Hepatocyte (in vitro differentiated cells): Measurements from ENCODE around the gene LRRC45. TPM values are rescaled to one million over a fixed set of nuclear protein-coding genes. Genes with fewer than 3 reads are reported as not detected.
"Not testable (repeated sequence)": the region's sequence is repeated elsewhere in the genome, so short reads cannot be mapped to it uniquely, and the experiment has no call there.

Source experiments
- DNase-seq: peaks from one replicate; pipeline ENCODE4 v3.0.0-alpha.2; 2016; ENCODE audit warnings: low spot score
- H2AFZ ChIP-seq: fragments of 200-600 bp; sonication (generic); 2 replicates; pipeline ENCODE4 v1.6.0; 2016; ENCODE audit warnings: antibody characterized with exemption, mild to moderate bottlenecking
- H3K27ac ChIP-seq: fragments of 200-600 bp; sonication (generic); 2 replicates; pipeline ENCODE4 v1.5.1; 2016; ENCODE audit warnings: mild to moderate bottlenecking
- H3K27me3 ChIP-seq: fragments of 200-600 bp; sonication (generic); 2 replicates; pipeline ENCODE4 v1.6.1; 2016
- H3K36me3 ChIP-seq: fragments of 200-600 bp; sonication (generic); replicated peaks from 2 replicates; pipeline ENCODE4 v1.5.1; 2016; ENCODE audit warnings: low read depth; ENCODE audit not compliant: insufficient read depth
- H3K4me1 ChIP-seq: fragments of 200-600 bp; sonication (generic); 2 replicates; pipeline ENCODE4 v1.5.1; 2016; ENCODE audit warnings: mild to moderate bottlenecking, moderate library complexity; ENCODE audit not compliant: insufficient read depth
- H3K4me2 ChIP-seq: fragments of 200-600 bp; sonication (generic); 2 replicates; pipeline ENCODE4 v1.6.0; 2016
- H3K4me3 ChIP-seq: fragments of 200-600 bp; sonication (generic); 2 replicates; pipeline ENCODE4 v1.5.1; 2016; ENCODE audit warnings: mild to moderate bottlenecking
- H3K79me2 ChIP-seq: fragments of 200-600 bp; sonication (generic); 2 replicates; pipeline ENCODE4 v1.6.0; 2017; ENCODE audit warnings: mild to moderate bottlenecking
- H3K9me2 ChIP-seq: fragments of 200-600 bp; sonication (generic); replicated peaks from 2 replicates; pipeline ENCODE4 v1.6.0; 2017; ENCODE audit warnings: mild to moderate bottlenecking; ENCODE audit not compliant: insufficient read depth
- H3K9me3 ChIP-seq: fragments of 200-600 bp; sonication (generic); 2 replicates; pipeline ENCODE4 v1.5.1; 2016; ENCODE audit warnings: low read depth, mild to moderate bottlenecking
- H4K20me1 ChIP-seq: fragments of 200-600 bp; sonication (generic); 2 replicates; pipeline ENCODE4 v1.6.0; 2016; ENCODE audit warnings: mild to moderate bottlenecking; ENCODE audit not compliant: insufficient read depth, poor library complexity, severe bottlenecking
- CTCF ChIP-seq: fragments of 200-600 bp; sonication (generic); IDR thresholded peaks from 2 replicates; pipeline ENCODE4 v1.5.1; 2016; ENCODE audit warnings: antibody characterized with exemption, mild to moderate bottlenecking; ENCODE audit not compliant: poor library complexity
- EZH2 ChIP-seq: fragments of 200-600 bp; sonication (generic); IDR thresholded peaks from 2 replicates; pipeline ENCODE4 v1.6.1; 2016; ENCODE audit warnings: antibody characterized with exemption, mild to moderate bottlenecking, borderline replicate concordance
- EZH2phosphoT487 ChIP-seq: fragments of 200-600 bp; sonication (generic); IDR thresholded peaks from one replicate; pipeline ENCODE4 v1.6.1; 2018; ENCODE audit warnings: antibody characterized with exemption, mild to moderate bottlenecking, low read depth, moderate library complexity; ENCODE audit not compliant: unreplicated experiment, severe bottlenecking
- WGBS: methylation state at CpG from one replicate; pipeline ENCODE4 v1.1.6; 2016; ENCODE audit warnings: low lambda C conversion rate; ENCODE audit errors: missing lambda C conversion rate; 5-methylcytosine and 5-hydroxymethylcytosine counted together
- polyA plus RNA-seq: library from polyadenylated mRNA; unstranded; fragments of >200 nt; fragmentation: Nextera tagmentation; extraction: Ambion mirVana; gene quantifications from 2 replicates; pipeline ENCODE4 v1.2.1, GENCODE V29; 2016
- total RNA-seq: library from RNA; depleted of rRNA; stranded (reverse); fragments of >200 nt; gene quantifications from 2 replicates; pipeline ENCODE4 v1.2.3, GENCODE V29; 2014

The LRRC45 gene
- total and polyA plus RNA-seq, 2 experiments from 2014 or later, result 12.8 to 14.7 TPM

- Histone ChIP-seq H3K27me3 (no peaks in the 10 kb centered on the region), H4K20me1 (no peaks in the 10 kb centered on the region), H3K4me2 (peak overlapping the region; percentile 98), H3K79me2 (peaks cover 7% of the 10 kb centered on the region), H3K4me1 (peaks cover 13% of the 10 kb centered on the region), H3K9me3 (no peaks in the 10 kb centered on the region), H3K36me3 (no peaks in the 10 kb centered on the region), H3K27ac (no peak overlapping the region), H3K4me3 (no peak overlapping the region), H3K9me2 (no peaks in the 10 kb centered on the region), H2AFZ (no peak overlapping the region)
- DNase-seq, result no peak
- no peak for TF ChIP-seq EZH2
- TF ChIP-seq CTCF, result no peak
- TF ChIP-seq EZH2phosphoT487, result no peak
- WGBS, result 93% methylated on average over 26 of the region's 27 CpGs
Observed at GRCh38 chr17:81978524-81979298, 44.4 kb upstream of the LRRC45 start.

GRCh38 chr17:81980122-81980521 is 43.0 kb upstream of the LRRC45 start:
- 99% methylated on average over 4 of the region's 4 CpGs for WGBS
- H3K9me2 ChIP-seq, result no peaks in the 10 kb centered on the region
- H2AFZ ChIP-seq, result no peak overlapping the region
- no peaks in the 10 kb centered on the region for H3K36me3 ChIP-seq
- peaks cover 7% of the 10 kb centered on the region for H3K79me2 ChIP-seq
- no peak overlapping the region for H3K4me2 ChIP-seq
- H3K27me3 ChIP-seq, result no peaks in the 10 kb centered on the region
- no peak overlapping the region for H3K4me3 ChIP-seq
- no peaks in the 10 kb centered on the region for H3K9me3 ChIP-seq
- H3K27ac ChIP-seq, result no peak overlapping the region
- TF ChIP-seq EZH2, result no peak
- no peak for TF ChIP-seq EZH2phosphoT487
- no peak for TF ChIP-seq CTCF
- H4K20me1 ChIP-seq, result no peaks in the 10 kb centered on the region
- no peak for DNase-seq
- peaks cover 13% of the 10 kb centered on the region for H3K4me1 ChIP-seq

GRCh38 chr17:81980707-81981343 is 42.3 kb upstream of the LRRC45 start:
- Histone ChIP-seq H3K9me2 (no peaks in the 10 kb centered on the region), H3K4me1 (peaks cover 13% of the 10 kb centered on the region), H3K79me2 (peaks cover 7% of the 10 kb centered on the region), H2AFZ (no peak overlapping the region), H3K4me3 (no peak overlapping the region), H4K20me1 (no peaks in the 10 kb centered on the region), H3K27ac (no peak overlapping the region), H3K27me3 (no peaks in the 10 kb centered on the region), H3K4me2 (no peak overlapping the region), H3K9me3 (no peaks in the 10 kb centered on the region), H3K36me3 (no peaks in the 10 kb centered on the region)
- TF ChIP-seq CTCF (no peak), EZH2phosphoT487 (no peak)
- DNase-seq, result no peak
- 89% methylated on average over 9 of the region's 9 CpGs for WGBS

- H3K79me2 ChIP-seq, H3K4me3 ChIP-seq, H3K27ac ChIP-seq, H3K4me2 ChIP-seq, H2AFZ ChIP-seq, H4K20me1 ChIP-seq, H3K36me3 ChIP-seq, H3K9me3 ChIP-seq, H3K27me3 ChIP-seq, H3K9me2 ChIP-seq, DNase-seq: not testable (repeated sequence)
- H3K4me1 ChIP-seq, result peaks cover 11% of the 10 kb centered on the region
- WGBS, result 97% methylated on average over 12 of the region's 12 CpGs
Observed at GRCh38 chr17:81981511-81981910, 41.6 kb upstream of the LRRC45 start.
